Pancreas (tissue), 10 donors: Measurements from ENCODE around the gene SND1. TPM values are rescaled to one million over a fixed set of nuclear protein-coding genes. Genes with fewer than 3 reads are reported as not detected.

Experiments used
- ATAC-seq, 4 donors: fragments of 200-7000 bp; cut with Tn5 transposase; one replicate each; pipeline versions ENCODE4 v1.8.0 to v1.9.1; 2020; ENCODE audit warnings: mild to moderate bottlenecking in 4 of 4, moderate library complexity in 4 of 4
- DNase-seq, 6 donors: peaks; one replicate each; pipeline ENCODE4 v3.0.0-alpha.2; 2020
- FAIRE-seq: peaks from 2 replicates; lab custom pipeline; 2012; peaks lifted over from hg19 to GRCh38; lab: Jason Lieb, UNC
- H3K27ac ChIP-seq, 4 donors: fragments of 200-600 bp; sonication (generic); 1 replicate in 3 of 4; 2 replicates in 1 of 4; pipeline versions ENCODE4 v1.5.0 to v1.8.0; 2020
- H3K27me3 ChIP-seq, 4 donors: fragments of 200-600 bp; one replicate each; pipeline ENCODE4 v1.8.0; 2021
- H3K36me3 ChIP-seq, 3 donors: fragments of 200-600 bp; sonication (generic) in 1 of 3; one replicate each; pipeline versions ENCODE4 v1.5.0 to v1.8.0; 2020 to 2021
- H3K4me1 ChIP-seq, 3 donors: fragments of 200-600 bp; one replicate each; pipeline ENCODE4 v1.8.0; 2021
- H3K4me3 ChIP-seq, 4 donors: fragments of 200-600 bp; sonication (generic) in 2 of 4; one replicate each; pipeline versions ENCODE4 v1.5.0 to v1.8.0; 2020 to 2021
- H3K9me3 ChIP-seq, 4 donors: fragments of 200-600 bp; one replicate each; pipeline ENCODE4 v1.8.0; 2021
- CTCF ChIP-seq, 4 donors: fragments of 200-600 bp; sonication (generic) in 3 of 4; IDR thresholded peaks; one replicate each; pipeline versions ENCODE4 v1.5.0 to v1.8.0; 2021; ENCODE audit warnings: antibody characterized with exemption in 4 of 4
- WGBS, 2 donors: extraction: QIAGEN DNeasy Blood & Tissue Kit; methylation state at CpG; one replicate each; pipeline ENCODE4 v1.1.7; 2013; 5-methylcytosine and 5-hydroxymethylcytosine counted together
- intact Hi-C, 3 donors: fragments of 100-400 bp; cut with DNase I; formaldehyde crosslinking; loops; one replicate each; pipeline versions ENCODE4 v1.11.1 to v1.14.2; 2022
- polyA plus RNA-seq, 2 donors: library from polyadenylated mRNA; stranded (reverse); fragments of 200-250 nt; gene quantifications; one replicate each; pipeline ENCODE4 v1.2.3, GENCODE V29; 2013
- total RNA-seq, 6 donors: library from RNA; stranded (reverse); fragmentation: NEBNext Ultra II Directional in 4 of 6; extraction: Animal tissue kit (Norgen Biotek cat#: 25700) in 4 of 6; gene quantifications; one replicate each; pipeline versions ENCODE4 v1.2.1 to v1.2.4, GENCODE V29; 2021 to 2023
- donor health status: healthy with polysubstance abuse.
- donor health status: DM: no; HTN: no; CAD: no; lungs with moderate emphysema.
- donor health status: DM: no; HTN: no; CAD: no.
- donor health status: control.
- donor health status: control.
- donor health status: Bipolar disorder and iron deficiency.
- donor health status: DM: yes; HTN: yes; CAD: no.
- donor health status: DM: no; HTN: no; CAD: no.
- donor health status: DM: no; HTN: no; CAD: no.
- donor health status: DM: yes; HTN: yes; CAD: no.

SND1 gene
- total and polyA plus RNA-seq, 8 donors, result 84.1 to 308 (median 225) TPM

- peaks cover 0 to 11% (median 9%) of the 10 kb centered on the region in 3 donors for H3K4me1 ChIP-seq
- no peaks in the 10 kb centered on the region for H3K27me3 ChIP-seq
- H3K9me3 ChIP-seq, result no peaks in the 10 kb centered on the region
- no peak for TF ChIP-seq CTCF (IDR thresholded peaks at IDR 0.05)
- H3K36me3 ChIP-seq, result no peaks in the 10 kb centered on the region
- WGBS, 2 donors, result 74 to 76% methylated on average over 4 of the region's 4 CpGs
- no peak overlapping the region for H3K27ac ChIP-seq
- DNase-seq, result no peak
- no peak for FAIRE-seq
- intact Hi-C loops, result no loop called here
- ATAC-seq, result no peak
- no peak overlapping the region for H3K4me3 ChIP-seq
These were observed 256.6 kb downstream of the SND1 start for GRCh38 chr7:127908430-127909258.

DNA sequence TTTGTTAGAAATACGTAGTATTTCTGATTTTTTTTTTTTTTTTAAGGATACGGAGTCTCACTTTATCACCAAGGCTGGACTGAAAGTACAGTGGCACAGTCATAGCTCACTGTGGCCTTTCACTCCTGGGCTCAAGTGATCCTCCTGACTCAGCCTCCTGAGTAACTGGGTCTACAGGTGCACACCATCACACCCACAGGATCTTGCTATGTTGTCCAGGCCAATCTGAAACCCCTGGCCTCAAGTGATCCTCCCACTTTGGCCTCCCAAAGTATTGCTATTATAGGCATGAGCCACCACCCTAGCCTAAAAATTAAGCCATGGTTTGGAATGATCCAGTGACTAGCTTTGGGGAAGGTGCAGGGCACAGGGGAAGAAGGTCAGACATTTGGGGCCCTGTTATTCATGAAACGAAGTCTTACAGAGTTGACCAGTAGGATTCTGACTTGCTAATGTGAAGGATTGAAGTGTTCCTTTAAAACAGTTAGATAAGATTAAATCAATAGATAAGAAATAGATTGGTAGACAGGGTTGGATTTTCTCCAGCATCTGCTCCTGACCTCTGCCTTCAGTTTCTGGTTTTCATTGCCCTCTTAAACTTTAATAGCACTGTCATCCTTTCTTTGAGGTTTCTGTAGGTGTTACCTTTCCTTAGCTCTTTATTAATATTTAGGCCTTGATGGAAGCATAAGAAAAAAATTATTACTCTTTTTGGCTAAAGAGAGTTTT is 257.6 kb downstream of the SND1 start:
- ATAC-seq, result no peak
- no peak for FAIRE-seq

DNA sequence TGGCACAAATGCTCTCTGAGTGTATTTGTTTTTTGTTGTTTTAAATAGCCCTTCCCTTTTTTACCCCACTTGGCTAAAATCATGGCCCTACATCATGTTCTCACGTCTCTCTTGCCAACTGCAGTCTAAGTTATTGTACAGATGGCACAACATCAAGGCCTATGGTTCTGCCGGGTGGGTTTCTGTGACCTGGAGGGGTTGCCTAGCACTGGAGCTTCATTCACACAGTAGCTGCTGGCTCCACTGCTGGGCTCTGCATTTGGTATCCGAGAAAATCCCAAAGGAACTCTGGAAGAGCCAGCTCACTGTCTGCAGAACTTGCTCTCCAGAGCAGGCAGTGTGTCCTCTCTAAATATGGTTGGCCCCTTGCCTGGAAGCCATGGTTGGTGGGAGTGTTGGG is 258.7 kb downstream of the SND1 start:
- ATAC-seq (no peak), FAIRE-seq (no peak), DNase-seq (no peak)
- Histone ChIP-seq H3K4me3 (no peak overlapping the region), H3K27me3 (no peaks in the 10 kb centered on the region), H3K27ac (no peak overlapping the region), H3K4me1 (peaks cover 0 to 11% (median 9%) of the 10 kb centered on the region in 3 donors), H3K9me3 (no peaks in the 10 kb centered on the region), H3K36me3 (no peaks in the 10 kb centered on the region)
- intact Hi-C loops, result no loop called here
- whole genome bisulfite sequencing, 2 donors, result 84 to 91% methylated on average over 3 of the region's 3 CpGs
- TF ChIP-seq CTCF (IDR thresholded peaks at IDR 0.05), result no peak

More for the DNA sequence above, 257.6 kb downstream of the SND1 start:
- DNase-seq, result no peak
- Histone ChIP-seq H3K4me3 (no peak overlapping the region), H3K4me1 (peaks cover 0 to 11% (median 9%) of the 10 kb centered on the region in 3 donors), H3K36me3 (no peaks in the 10 kb centered on the region), H3K27ac (no peak overlapping the region), H3K27me3 (no peaks in the 10 kb centered on the region), H3K9me3 (no peaks in the 10 kb centered on the region)
- TF ChIP-seq CTCF (IDR thresholded peaks at IDR 0.05), result no peak
- intact Hi-C loops, result no loop called here
- 81 to 82% methylated on average over 3 of the region's 3 CpGs for WGBS, 2 donors

DNA sequence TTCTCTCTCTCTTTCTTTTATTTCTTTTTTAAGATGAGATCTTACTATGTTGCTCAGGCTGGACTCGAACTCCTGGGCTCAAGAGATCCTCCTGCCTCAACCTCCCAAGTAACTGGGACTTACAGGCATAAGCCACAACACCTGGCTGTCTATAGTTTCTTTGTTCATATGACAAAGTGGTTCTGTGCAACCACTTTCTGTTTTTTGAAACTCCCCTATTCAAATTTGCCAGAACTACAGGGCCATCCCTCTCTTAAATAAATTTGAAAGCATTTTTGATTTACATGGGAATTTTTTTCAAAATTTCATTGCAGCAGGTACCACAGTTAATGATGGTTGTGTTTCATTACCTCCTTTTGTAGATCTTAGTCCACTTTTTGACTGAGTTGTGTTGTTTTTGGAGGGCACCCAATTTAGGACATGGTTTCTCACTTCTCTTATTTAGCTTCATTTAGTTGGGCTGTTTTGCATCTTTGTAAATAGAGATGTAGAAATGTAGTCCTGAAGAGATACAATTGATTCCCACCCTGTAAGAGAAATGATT is 260.0 kb downstream of the SND1 start:
- DNase-seq (no peak), ATAC-seq (no peak), FAIRE-seq (no peak)
- Histone ChIP-seq H3K27ac (no peak overlapping the region), H3K27me3 (no peaks in the 10 kb centered on the region), H3K4me3 (no peak overlapping the region), H3K36me3 (no peaks in the 10 kb centered on the region), H3K4me1 (peaks cover 0 to 11% (median 9%) of the 10 kb centered on the region in 3 donors), H3K9me3 (no peaks in the 10 kb centered on the region)
- intact Hi-C loops, result no loop called here
- no peak for TF ChIP-seq CTCF (IDR thresholded peaks at IDR 0.05)
- WGBS, 2 donors, result 94 to 100% methylated on average over 1 of the region's 1 CpG
